Measurements from ENCODE around the gene NUP54.

DNA sequence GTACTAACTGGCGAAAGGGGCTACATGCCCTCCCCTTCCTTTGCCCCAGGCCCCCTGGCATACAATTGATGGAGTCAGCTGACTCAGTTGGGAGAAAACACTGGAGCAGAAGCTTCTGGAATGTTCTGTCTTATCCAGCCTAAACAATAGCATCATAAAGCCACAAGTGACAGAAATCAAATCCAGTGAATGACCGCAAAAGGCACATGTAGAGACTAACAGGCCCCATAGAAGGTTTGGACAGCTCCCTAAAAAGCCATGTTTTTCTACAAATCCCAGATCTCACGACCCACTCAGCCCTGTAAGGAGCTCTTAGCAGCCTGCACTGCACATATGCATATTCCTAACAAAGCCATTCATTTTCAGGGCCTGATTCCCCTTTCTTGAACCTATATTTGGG lies 40.4 kb upstream of the NUP54 start:
- TF ChIP-seq, protein P1, sequence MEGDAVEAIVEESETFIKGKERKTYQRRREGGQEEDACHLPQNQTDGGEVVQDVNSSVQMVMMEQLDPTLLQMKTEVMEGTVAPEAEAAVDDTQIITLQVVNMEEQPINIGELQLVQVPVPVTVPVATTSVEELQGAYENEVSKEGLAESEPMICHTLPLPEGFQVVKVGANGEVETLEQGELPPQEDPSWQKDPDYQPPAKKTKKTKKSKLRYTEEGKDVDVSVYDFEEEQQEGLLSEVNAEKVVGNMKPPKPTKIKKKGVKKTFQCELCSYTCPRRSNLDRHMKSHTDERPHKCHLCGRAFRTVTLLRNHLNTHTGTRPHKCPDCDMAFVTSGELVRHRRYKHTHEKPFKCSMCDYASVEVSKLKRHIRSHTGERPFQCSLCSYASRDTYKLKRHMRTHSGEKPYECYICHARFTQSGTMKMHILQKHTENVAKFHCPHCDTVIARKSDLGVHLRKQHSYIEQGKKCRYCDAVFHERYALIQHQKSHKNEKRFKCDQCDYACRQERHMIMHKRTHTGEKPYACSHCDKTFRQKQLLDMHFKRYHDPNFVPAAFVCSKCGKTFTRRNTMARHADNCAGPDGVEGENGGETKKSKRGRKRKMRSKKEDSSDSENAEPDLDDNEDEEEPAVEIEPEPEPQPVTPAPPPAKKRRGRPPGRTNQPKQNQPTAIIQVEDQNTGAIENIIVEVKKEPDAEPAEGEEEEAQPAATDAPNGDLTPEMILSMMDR (conservative IDR thresholded peaks at IDR 0.05; ENCODE audit: low read depth, low read length): no peak
- no peak for TF ChIP-seq EZH2 (IDR thresholded peaks at IDR 0.05; ENCODE audit: low read length, unreplicated experiment)
